Adipose tissue (tissue), 3 donors: ENCODE results near the gene ITK. TPM values are rescaled to one million over a fixed set of nuclear protein-coding genes. Genes with fewer than 3 reads are reported as not detected.
"Not testable (repeated sequence)": the region's sequence is repeated elsewhere in the genome, so short reads cannot be mapped to it uniquely, and the experiment has no call there.

Experiments
- H3K27ac ChIP-seq: one replicate; pipeline ENCODE4 v1.5.1; 2013; ENCODE audit warnings: low read depth, low read length
- WGBS, 3 donors: extraction: QIAGEN DNeasy Blood & Tissue Kit; methylation state at CpG; one replicate each; pipeline ENCODE4 v1.1.7; 2013; 5-methylcytosine and 5-hydroxymethylcytosine counted together
- polyA plus RNA-seq, 3 donors: library from polyadenylated mRNA; stranded (reverse); fragments of 200-250 nt; gene quantifications; one replicate each; pipeline ENCODE4 v1.2.3, GENCODE V29; 2013
- donor health status: healthy with polysubstance abuse.
- donor health status: Bipolar disorder and iron deficiency.
- donor health status: healthy.

The ITK gene
- polyA plus RNA-seq, 3 donors, result 0.22 to 1.4 (median 0.90) TPM

DNA sequence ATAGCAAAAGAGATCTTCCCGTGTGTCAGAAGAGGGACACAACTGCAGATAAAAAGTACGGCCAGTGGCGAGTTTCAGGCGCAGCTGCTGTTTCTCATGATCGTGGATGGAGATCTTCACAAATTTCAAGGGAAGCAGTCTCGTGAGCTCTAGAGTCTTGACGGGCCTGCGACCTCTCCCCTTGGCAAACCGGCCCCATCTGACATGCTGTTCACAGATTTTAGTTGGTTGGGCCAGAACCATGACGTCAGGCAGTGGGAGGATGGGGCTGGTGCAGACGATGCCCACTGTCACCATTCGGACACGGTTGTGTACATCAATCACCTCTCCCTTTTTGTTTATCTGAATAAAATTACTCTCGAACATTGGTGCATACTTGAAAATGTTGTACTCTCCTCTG, 15.0 kb upstream of the ITK start:
- 77 to 90% (median 87%) methylated on average over 14 of the region's 14 CpGs for WGBS, 3 donors
- no peak overlapping the region for H3K27ac ChIP-seq

DNA sequence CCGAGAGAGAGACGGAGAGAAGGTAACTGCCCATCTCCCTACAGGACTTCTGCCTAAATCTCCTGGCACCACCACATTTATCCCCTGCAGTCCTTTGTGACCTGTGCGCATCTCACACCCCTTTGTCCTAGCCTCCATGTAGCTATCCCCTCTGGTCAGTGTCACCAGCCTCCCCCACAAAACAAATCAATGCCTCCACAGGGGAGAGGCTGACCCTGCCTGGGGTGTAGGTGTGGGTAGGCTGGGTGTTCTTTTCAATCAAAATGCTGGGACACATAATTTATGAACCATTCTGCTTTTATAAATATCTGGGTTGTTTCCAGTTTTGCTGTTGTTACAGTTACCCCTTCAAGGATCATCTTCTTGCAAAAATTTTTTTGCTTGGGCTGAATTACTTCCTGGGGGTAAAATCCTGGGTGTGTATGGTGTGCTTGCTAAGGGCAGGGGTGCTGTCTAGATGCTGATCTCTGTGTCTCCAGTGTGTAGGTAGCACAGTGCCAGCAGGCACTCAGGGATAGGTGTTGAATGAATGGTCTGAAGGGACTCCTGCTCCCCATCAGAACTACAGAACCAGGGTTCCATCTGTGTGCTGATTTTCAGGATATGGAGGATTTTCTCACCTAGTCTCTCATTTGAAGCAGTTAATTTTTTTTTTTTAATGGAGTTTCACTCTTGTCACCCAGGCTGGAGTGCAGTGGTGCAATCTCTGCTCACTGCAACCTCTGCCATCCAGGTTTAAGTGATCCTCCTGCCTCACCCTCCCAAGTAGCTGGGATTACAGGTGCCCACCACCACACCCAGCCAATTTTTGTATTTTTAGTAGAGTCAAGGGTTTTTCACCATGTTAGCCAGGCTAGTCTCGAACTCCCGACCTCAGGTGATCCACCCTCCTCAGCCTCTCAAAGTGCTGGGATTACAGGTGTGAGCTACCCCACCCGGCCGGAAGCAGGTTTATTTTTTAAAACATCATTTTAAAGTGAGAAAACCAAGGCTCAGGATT, 14.1 kb upstream of the ITK start, which contains the start of gene GARIN3:
TSS of gene GARIN3 (minus strand) at position 51 of the 1,000 bp plus-strand sequence. CDS start 96 bp downstream, outside the sequence.
- WGBS, 3 donors, result 72 to 90% (median 82%) methylated on average over 7 of the region's 7 CpGs
- no peak within 1 kb of the TSS for H3K27ac ChIP-seq

DNA sequence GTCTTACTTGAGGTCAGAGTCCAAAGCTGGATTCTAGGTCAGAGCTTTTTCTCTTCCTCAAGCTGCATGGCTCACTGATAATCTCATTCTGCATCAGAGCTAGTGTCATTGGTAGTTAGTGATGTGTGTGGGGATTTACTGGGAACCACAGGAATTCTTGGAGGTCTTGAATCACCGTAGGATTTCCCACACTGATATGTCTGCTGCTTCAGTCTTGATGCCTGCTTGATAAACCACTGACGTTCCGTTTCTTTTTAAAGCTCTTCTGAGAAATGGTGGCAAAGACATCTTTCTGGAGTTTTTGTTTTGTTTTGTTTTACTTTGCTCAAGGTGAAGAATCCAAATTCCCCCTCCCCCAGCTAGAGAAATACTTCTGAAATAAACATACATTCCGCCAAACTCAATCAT, 13.4 kb upstream of the ITK start:
- H3K27ac ChIP-seq, result no peak overlapping the region
- 69 to 73% (median 69%) methylated on average over 4 of the region's 4 CpGs for WGBS, 3 donors

DNA sequence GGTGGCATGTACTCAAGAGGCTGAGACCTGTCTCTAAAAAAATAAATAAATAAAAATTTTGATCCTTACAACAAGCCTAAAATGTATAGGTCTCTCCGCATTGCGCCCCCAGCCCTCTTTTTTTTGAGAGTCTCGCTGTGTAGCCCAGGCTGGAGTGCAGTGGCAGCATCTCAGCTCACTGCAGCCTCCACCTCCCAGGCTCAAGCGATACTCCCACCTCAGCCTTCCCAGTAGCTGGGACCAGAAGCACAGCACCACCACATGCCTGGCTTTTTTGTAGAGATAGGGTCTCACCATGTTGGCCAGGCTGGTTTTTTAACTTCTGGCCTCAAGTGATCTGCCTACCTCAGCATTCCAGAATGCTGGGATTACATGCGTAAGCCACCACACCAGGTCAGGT, 12.4 kb upstream of the ITK start:
- no peak overlapping the region for H3K27ac ChIP-seq
- 92 to 97% (median 94%) methylated on average over 5 of the region's 5 CpGs for WGBS, 3 donors

DNA sequence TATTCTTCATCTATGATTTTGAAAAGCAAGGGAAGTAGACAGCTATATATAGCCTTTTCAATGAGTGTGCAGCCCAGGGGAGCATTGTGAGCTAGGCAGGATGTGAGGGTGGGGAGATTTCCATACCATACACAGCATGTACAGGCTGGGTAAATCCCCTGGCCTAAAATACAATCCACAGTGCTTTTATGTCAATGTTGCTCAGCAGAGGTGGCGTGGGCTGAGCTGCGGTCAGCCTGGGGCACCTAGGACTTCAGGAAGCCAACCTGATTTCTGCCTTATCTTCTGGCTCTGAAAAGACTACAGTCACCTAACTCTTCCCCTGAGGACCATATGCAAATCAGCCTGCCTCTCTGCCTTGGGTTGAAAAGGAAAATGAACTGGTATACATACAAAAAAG, 8.2 kb upstream of the ITK start:
- no peak overlapping the region for H3K27ac ChIP-seq
- 62 to 78% (median 73%) methylated on average over 2 of the region's 2 CpGs for whole genome bisulfite sequencing, 3 donors

- no peak overlapping the region for H3K27ac ChIP-seq
- WGBS, 3 donors, result 86 to 94% (median 86%) methylated on average over 8 of the region's 8 CpGs
Observed at GRCh38 chr5:157175071-157175612, 5.5 kb upstream of the ITK start.

DNA sequence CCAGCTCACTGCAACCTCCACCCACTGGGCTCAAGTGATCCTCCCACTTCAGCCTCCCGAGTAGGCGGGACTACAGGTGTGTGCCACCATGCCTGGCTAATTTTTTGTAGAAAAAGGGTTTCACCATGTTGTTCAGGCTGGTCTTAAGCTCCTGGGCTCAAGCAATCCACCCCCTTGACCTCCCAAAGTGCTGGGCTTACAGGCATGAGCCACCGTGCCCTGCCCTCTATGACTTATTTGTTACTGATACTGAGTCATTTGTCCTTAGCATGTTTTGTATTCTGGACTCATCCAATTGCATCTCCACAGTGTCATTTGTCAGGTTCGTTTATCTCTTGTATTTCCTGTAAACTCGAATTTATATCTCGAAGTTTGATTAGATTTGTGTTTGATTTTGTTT, 2.7 kb upstream of the ITK start:
- whole genome bisulfite sequencing, 3 donors, result 58 to 72% (median 65%) methylated on average over 6 of the region's 6 CpGs
- no peak overlapping the region for H3K27ac ChIP-seq

- H3K27ac ChIP-seq, result no peak overlapping the region
- 52 to 89% (median 74%) methylated on average over 3 of the region's 3 CpGs for WGBS, 3 donors
Observed at GRCh38 chr5:157178966-157179365, 1.7 kb upstream of the ITK start.

DNA sequence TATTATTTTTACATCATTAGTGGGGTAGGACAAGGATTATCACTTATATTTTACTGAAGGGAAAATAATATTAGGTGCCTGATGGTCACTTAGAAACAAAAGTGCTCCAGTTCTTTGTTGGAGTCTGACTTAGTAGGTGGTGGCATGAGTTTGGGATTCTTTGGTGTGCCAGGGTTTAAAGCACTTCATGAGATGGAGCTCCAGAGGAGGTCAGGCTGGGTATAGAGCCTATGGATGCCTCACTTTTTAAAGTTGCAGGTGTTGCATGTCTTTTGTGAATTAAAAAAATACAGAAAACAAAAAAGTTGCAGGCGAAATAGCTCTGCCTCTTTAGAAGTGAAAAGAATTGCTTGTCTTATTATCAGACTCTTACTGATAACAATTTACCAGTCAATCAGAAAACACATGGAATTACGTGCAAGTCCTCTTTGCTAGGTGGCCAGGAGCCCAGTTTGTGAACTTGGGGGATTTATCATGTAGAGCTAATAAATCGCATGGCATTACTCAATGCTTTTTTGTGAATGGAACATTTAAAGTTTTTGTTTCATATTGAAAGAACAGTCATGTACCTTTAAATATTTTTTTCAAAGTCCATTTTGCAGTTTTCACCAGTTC, 1.6 kb downstream of the ITK start:
- WGBS, 3 donors, result 43 to 73% (median 68%) methylated on average over 3 of the region's 3 CpGs
- no peak overlapping the region for H3K27ac ChIP-seq

- 68 to 86% (median 76%) methylated on average over 8 of the region's 8 CpGs for WGBS, 3 donors
- H3K27ac ChIP-seq, result no peak overlapping the region
Observed at GRCh38 chr5:157184117-157184670, 3.6 kb downstream of the ITK start.

GRCh38 chr5:157185122-157185521, 4.5 kb downstream of the ITK start:
- 86 to 93% (median 89%) methylated on average over 6 of the region's 6 CpGs for WGBS, 3 donors
- H3K27ac ChIP-seq, result not testable (repeated sequence)

DNA sequence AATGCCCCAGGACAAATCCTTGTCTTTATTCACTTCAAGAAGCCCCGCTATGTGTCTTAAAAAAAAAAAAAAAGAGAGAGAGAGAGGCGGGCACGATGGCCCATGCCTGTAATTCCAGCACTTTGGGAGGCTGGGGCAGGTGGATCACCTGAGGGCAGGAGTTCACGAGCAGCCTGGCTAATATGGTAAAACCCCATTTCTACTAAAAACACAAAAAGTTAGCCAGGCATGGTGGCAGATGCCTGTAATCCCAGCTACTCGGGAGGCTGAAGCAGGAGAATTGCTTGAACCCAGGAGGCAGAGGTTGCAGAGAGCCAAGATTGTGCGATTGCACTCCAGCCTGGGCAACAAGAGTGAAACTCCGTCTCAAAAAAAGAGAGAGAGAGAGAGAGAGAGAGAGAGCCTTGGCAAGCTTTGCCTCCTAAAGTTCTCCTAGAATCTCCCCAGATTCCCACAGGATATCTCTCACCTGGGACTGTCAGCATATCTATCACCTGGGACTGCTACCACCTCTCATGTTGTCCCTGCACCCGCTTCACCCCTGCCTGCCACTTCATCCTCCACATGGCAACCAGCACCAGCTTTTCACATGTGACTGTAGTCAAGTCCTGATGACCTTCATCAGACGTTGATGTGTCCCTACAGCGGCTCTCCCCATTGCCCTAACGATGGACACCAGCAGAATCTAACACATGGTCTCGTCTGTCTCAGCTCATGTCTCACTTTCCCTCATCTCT, 5.8 kb downstream of the ITK start:
- 67 to 86% (median 76%) methylated on average over 12 of the region's 12 CpGs for WGBS, 3 donors
- H3K27ac ChIP-seq, result no peak overlapping the region

DNA sequence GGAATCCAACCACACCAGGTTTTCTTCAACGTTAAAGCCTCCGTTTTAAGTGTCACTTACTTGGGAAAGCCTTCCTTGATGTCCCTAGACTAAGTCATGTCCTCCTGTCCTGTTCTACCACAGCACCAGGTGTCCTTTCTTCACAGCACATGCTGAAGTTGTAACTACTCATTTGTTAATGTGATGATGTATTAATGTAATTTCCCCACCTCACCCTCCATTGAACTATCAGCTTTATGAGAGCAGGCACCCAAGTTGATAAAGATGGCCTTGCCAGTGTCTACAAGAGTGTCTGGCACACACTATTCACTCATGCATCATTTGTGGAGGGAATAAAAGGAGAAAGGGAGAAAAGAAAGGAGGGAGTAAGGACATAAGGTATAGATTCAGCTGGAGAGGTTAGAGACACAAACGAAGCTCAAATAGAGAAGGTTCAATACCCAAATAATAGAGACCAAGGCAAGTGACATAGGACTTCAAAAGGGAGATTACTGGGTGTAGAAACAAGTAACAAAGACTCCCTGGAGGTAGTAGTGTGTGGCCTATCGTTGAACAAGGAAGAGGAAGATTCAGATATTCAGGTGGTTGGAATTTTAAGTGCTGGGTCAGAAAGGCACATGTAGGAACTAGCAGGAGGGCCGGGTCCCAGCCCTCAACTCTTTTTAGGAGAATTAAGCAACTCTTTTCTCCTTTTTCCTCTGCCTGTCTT, 6.6 kb downstream of the ITK start:
- 49 to 68% (median 60%) methylated on average over 5 of the region's 5 CpGs for WGBS, 3 donors
- no peak overlapping the region for H3K27ac ChIP-seq

DNA sequence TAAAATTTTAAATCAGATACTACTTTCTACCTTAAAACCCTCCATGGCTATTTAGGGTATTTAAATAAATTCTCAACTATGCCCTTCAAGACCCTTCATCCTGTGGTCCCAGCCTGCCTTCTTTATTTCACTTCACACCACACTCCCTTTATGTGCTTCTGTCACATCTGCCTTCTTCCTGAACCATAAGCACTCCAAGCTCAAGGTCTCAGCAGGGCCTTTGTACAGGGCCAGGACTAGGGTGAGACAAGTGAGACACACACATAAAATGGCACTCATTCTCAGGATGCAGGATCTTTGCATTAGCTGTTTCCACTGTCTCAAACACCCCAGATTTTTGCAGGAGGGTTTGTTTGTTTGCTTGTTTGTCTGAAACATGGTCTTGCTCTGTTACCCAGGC, 7.6 kb downstream of the ITK start:
- no peak overlapping the region for H3K27ac ChIP-seq

GRCh38 chr5:157189223-157189622, 8.6 kb downstream of the ITK start:
- no peak overlapping the region for H3K27ac ChIP-seq
- WGBS, 3 donors, result 69 to 87% (median 84%) methylated on average over 7 of the region's 7 CpGs

DNA sequence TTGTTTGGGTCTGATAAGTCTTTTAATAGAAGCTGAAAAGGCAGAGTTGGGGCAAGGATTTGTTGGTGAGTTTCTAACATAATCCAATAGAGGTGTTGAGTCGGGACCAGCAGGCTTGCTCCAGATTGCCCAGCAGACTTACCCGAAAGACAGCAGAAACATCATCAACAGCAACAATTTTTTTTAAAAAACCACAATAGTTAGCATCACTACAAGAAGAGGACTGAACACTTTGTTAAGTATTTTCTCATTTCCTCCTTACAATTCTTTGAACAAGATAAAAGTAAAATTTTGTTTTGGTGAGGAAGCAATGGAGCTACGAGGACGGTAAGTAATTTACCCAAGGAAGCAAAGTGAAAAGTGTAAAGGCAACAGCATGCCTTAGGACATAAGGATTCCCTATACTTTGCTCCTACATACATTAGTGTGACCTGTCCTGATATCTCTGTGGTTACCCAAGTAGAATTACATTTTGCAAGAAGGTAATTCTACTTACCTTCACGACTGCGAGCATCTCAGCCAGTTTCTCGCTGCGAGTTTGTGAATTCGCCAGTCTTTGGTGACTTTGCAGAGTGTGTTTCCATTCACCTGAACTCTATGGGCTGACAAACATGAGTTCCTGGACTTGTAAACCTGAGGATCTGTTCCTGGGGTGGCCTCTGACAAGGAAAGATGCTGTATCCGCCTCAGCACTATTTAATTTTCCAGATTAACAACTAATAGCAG, 13.2 kb downstream of the ITK start:
- WGBS, 3 donors, result 80 to 86% (median 83%) methylated on average over 10 of the region's 10 CpGs
- H3K27ac ChIP-seq, result no peak overlapping the region

DNA sequence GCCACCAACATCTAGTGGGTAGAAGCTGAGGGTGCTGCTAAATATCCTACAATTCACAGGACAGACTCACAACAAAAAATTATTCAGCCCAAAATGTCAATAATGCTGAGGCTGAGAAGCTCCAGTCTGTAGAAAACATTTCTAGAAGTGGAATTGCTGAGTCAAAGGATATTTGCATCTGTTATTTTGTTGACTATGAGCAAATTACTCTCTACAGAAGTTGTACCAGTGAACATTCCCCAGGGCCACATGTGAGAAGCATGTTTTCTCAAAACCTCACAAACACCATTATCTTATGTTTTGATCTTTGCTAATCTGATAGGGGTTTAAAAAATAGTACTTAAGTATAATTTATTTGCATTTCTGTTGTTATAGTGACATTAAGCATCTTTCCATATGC, 15.4 kb downstream of the ITK start:
- H3K27ac ChIP-seq, result no peak overlapping the region
